IMR-90 (cell line): ENCODE results near the gene RAC2. TPM values are rescaled to one million over a fixed set of nuclear protein-coding genes. Genes with fewer than 3 reads are reported as not detected.
A peak's percentile ranks its signal among the peaks of the same experiment; 100 is the strongest.

Experiments
- ATAC-seq: fragments of 200-7000 bp; cut with Tn5 transposase; 2 replicates; pipeline ENCODE4 v1.9.1; 2020; ENCODE audit warnings: low read depth, mild to moderate bottlenecking, moderate library complexity
- BruUV-seq: library from RNA; stranded (reverse); fragments of 400-500 nt; replicated peaks from 2 replicates; lab custom pipeline; 2021; lab: Mats Ljungman, UMichigan
- CTCF ChIA-PET: fragments of 300-600 bp; formaldehyde crosslinking; extraction: SDS; loops from one replicate; lab custom pipeline; 2021; ENCODE audit warnings: antibody characterized with exemption; lab: Yijun Ruan, JAX
- POLR2A ChIA-PET: fragments of 300-600 bp; sonication (Branson Sonifier 250); formaldehyde crosslinking; loops from one replicate; lab custom pipeline; 2022; ENCODE audit warnings: antibody characterized with exemption; ENCODE audit not compliant: unreplicated experiment; lab: Charles Lee
- DNase-seq: peaks from one replicate; pipeline ENCODE4 v3.0.0; 2013
- H2AFZ ChIP-seq: replicated peaks from 2 replicates; pipeline ENCODE3; 2013; ENCODE audit warnings: low read length, mild to moderate bottlenecking; ENCODE audit not compliant: poor library complexity
- H2AK5ac ChIP-seq: 2 replicates; pipeline ENCODE4 v1.6.1; 2013; ENCODE audit warnings: low read depth, low read length, inconsistent platforms
- H2AK9ac ChIP-seq: replicated peaks from 2 replicates; pipeline ENCODE3; 2013; ENCODE audit warnings: mild to moderate bottlenecking, low read depth, low read length, moderate library complexity; ENCODE audit not compliant: poor library complexity
- H2BK120ac ChIP-seq: 2 replicates; pipeline ENCODE4 v1.6.1; 2013; ENCODE audit warnings: low read depth, low read length, inconsistent platforms
- H2BK15ac ChIP-seq: 3 replicates; pipeline ENCODE4 v1.6.1; 2013; ENCODE audit warnings: low read depth, low read length, inconsistent platforms
- H2BK20ac ChIP-seq: 2 replicates; pipeline ENCODE4 v1.6.1; 2013; ENCODE audit warnings: low read depth, mild to moderate bottlenecking, inconsistent platforms, low read length, moderate library complexity
- H2BK5ac ChIP-seq: 2 replicates; pipeline ENCODE4 v1.6.1; 2013; ENCODE audit warnings: mild to moderate bottlenecking, low read depth, low read length, inconsistent platforms; ENCODE audit not compliant: poor library complexity, severe bottlenecking
- H3K14ac ChIP-seq: replicated peaks from 2 replicates; pipeline ENCODE4 v1.6.1; 2013; ENCODE audit warnings: low read depth, low read length, inconsistent platforms
- H3K18ac ChIP-seq: 2 replicates; pipeline ENCODE4 v1.6.1; 2013; ENCODE audit warnings: low read depth, low read length, control low read depth
- H3K23ac ChIP-seq: 2 replicates; pipeline ENCODE4 v1.6.1; 2013; ENCODE audit warnings: low read depth, low read length, inconsistent platforms
- H3K27ac ChIP-seq: 2 replicates; pipeline ENCODE4 v1.5.1; 2013; ENCODE audit warnings: mild to moderate bottlenecking, control low read depth, low read length; ENCODE audit not compliant: insufficient read depth
- H3K27me3 ChIP-seq: 2 replicates; pipeline ENCODE4 v1.6.1; 2013; ENCODE audit warnings: low read length; ENCODE audit not compliant: control insufficient read depth, insufficient read depth
- H3K36me3 ChIP-seq: 2 replicates; pipeline ENCODE4 v1.6.1; 2013; ENCODE audit warnings: low read length, mixed read lengths; ENCODE audit not compliant: control insufficient read depth, insufficient read depth
- H3K4ac ChIP-seq: 2 replicates; pipeline ENCODE4 v1.6.1; 2013; ENCODE audit warnings: low read depth, low read length, inconsistent platforms
- H3K4me1 ChIP-seq: 2 replicates; pipeline ENCODE4 v1.6.1; 2013; ENCODE audit warnings: low read length, mixed read lengths; ENCODE audit not compliant: control insufficient read depth, insufficient read depth
- H3K4me2 ChIP-seq: 2 replicates; pipeline ENCODE4 v1.6.1; 2013; ENCODE audit warnings: low read depth, mild to moderate bottlenecking, control low read depth, low read length, moderate library complexity
- H3K4me3 ChIP-seq: 2 replicates; pipeline ENCODE4 v1.5.1; 2013; ENCODE audit warnings: low read depth, mild to moderate bottlenecking, control low read depth, low read length, moderate library complexity; ENCODE audit not compliant: insufficient read depth
- H3K56ac ChIP-seq: 2 replicates; pipeline ENCODE4 v1.6.1; 2013; ENCODE audit warnings: low read length, inconsistent platforms; ENCODE audit not compliant: insufficient read depth; ENCODE audit errors: extremely low read depth
- H3K79me1 ChIP-seq, 2 experiments: 2 replicates each; pipeline ENCODE4 v1.6.1; 2013; ENCODE audit warnings: low read length in 2 of 2, inconsistent platforms in 1 of 2, low read depth in 1 of 2
- H3K9ac ChIP-seq: 2 replicates; pipeline ENCODE4 v1.6.1; 2013; ENCODE audit warnings: low read depth, low read length, control low read depth
- H3K9me1 ChIP-seq: 2 replicates; pipeline ENCODE4 v1.6.1; 2013; ENCODE audit warnings: low read length, inconsistent platforms; ENCODE audit not compliant: insufficient read depth
- H3K9me3 ChIP-seq: 2 replicates; pipeline ENCODE4 v1.6.1; 2013; ENCODE audit warnings: low read length; ENCODE audit not compliant: control insufficient read depth, insufficient read depth
- H4K20me1 ChIP-seq: 2 replicates; pipeline ENCODE4 v1.6.1; 2013; ENCODE audit warnings: low read length, inconsistent platforms; ENCODE audit not compliant: insufficient read depth
- H4K5ac ChIP-seq: 2 replicates; pipeline ENCODE4 v1.6.1; 2013; ENCODE audit warnings: mild to moderate bottlenecking, low read depth, low read length, control low read depth
- H4K8ac ChIP-seq, 2 experiments: 2 replicates each; pipeline ENCODE4 v1.6.1; 2013; ENCODE audit warnings: low read depth in 2 of 2, low read length in 2 of 2, control low read depth in 1 of 2, inconsistent platforms in 1 of 2
- H4K91ac ChIP-seq: 2 replicates; pipeline ENCODE4 v1.6.1; 2013; ENCODE audit warnings: low read depth, low read length, inconsistent platforms; ENCODE audit not compliant: insufficient read depth
- BHLHE40 ChIP-seq: fragments of 150-350 bp; IDR thresholded peaks from 2 replicates; pipeline ENCODE4 v1.6.1; 2016; ENCODE audit warnings: mild to moderate bottlenecking, low read depth, low read length
- CEBPB ChIP-seq: IDR thresholded peaks from 2 replicates; pipeline ENCODE4 v1.6.1; 2012; ENCODE audit warnings: low read depth, low read length, improper control_type of control experiment
- CHD1 ChIP-seq: IDR thresholded peaks from 2 replicates; pipeline ENCODE4 v1.6.1; 2012; ENCODE audit warnings: low read depth, low read length, improper control_type of control experiment
- FOS ChIP-seq: fragments of 150-350 bp; IDR thresholded peaks from 2 replicates; pipeline ENCODE4 v1.6.1; 2016; ENCODE audit warnings: low read depth, low read length
- MAFK ChIP-seq: IDR thresholded peaks from 2 replicates; pipeline ENCODE4 v1.6.1; 2012; ENCODE audit warnings: low read depth, low read length, improper control_type of control experiment
- MAZ ChIP-seq: IDR thresholded peaks from 2 replicates; pipeline ENCODE4 v1.6.1; 2012; ENCODE audit warnings: low read depth, mild to moderate bottlenecking, low read length, improper control_type of control experiment, moderate library complexity, borderline replicate concordance
- MXI1 ChIP-seq: IDR thresholded peaks from 2 replicates; pipeline ENCODE4 v1.6.1; 2012; ENCODE audit warnings: low read depth, mild to moderate bottlenecking, low read length, moderate library complexity, borderline replicate concordance
- NFE2L2 ChIP-seq: fragments of 150-350 bp; IDR thresholded peaks from 2 replicates; pipeline ENCODE4 v1.6.1; 2016; ENCODE audit warnings: low read depth, mild to moderate bottlenecking, low read length
- POLR2A ChIP-seq: IDR thresholded peaks from 2 replicates; pipeline ENCODE4 v1.6.1; 2012; ENCODE audit warnings: mild to moderate bottlenecking, low read depth, low read length
- RAD21 ChIP-seq: IDR thresholded peaks from 2 replicates; pipeline ENCODE4 v1.6.1; 2012; ENCODE audit warnings: low read length, improper control_type of control experiment
- RCOR1 ChIP-seq: IDR thresholded peaks from 2 replicates; pipeline ENCODE4 v1.6.1; 2012; ENCODE audit warnings: mild to moderate bottlenecking, low read length, improper control_type of control experiment; ENCODE audit not compliant: insufficient replicate concordance
- RFX5 ChIP-seq: IDR thresholded peaks from 2 replicates; pipeline ENCODE4 v1.8.0; 2012; ENCODE audit warnings: low read depth, mild to moderate bottlenecking, low read length, moderate library complexity
- SMC3 ChIP-seq: fragments of 150-350 bp; IDR thresholded peaks from 2 replicates; pipeline ENCODE4 v1.6.1; 2016; ENCODE audit warnings: low read depth, mild to moderate bottlenecking, antibody characterized with exemption, low read length, moderate library complexity
- WGBS, 2 experiments: methylation state at CpG; one replicate each; pipeline versions ENCODE4 v1.1.5 to v1.1.7; 2013; ENCODE audit warnings: missing lambda C conversion rate in 2 of 2; ENCODE audit not compliant: insufficient read length in 1 of 2; ENCODE audit errors: extremely low coverage in 2 of 2; 5-methylcytosine and 5-hydroxymethylcytosine counted together
- dilution Hi-C: fragments of 300-500 bp; cut with HindIII; formaldehyde crosslinking; loops from one replicate; pipeline ENCODE4 v1.14.3; 2018; ENCODE audit warnings: low sequenced_read_pairs; ENCODE audit not compliant: unreplicated experiment
- in situ Hi-C: fragments of 300-500 bp; cut with MboI; formaldehyde crosslinking; loops from 3 replicates; pipeline ENCODE4 v1.14.3; 2019; ENCODE audit warnings: low sequenced_read_pairs, inconsistent platforms, mixed read lengths
- intact Hi-C: fragments of 100-400 bp; cut with micrococcal nuclease; formaldehyde crosslinking; loops from 2 replicates; pipeline ENCODE4 v1.10.0; 2022
- polyA plus RNA-seq, 3 experiments: library from polyadenylated mRNA; depleted of rRNA; stranded (reverse); fragments of >200 nt; gene quantifications; 2 replicates each; pipeline ENCODE4 v1.2.3, GENCODE V29; 2012; ENCODE audit warnings: low replicate concordance in 1 of 3
- total RNA-seq: library from RNA; depleted of rRNA; stranded (reverse); fragments of >200 nt; gene quantifications from 2 replicates; pipeline ENCODE4 v1.2.3, GENCODE V29; 2012
- TF ChIP-seq, protein P1 (sequence below): fragments of 150-350 bp; IDR thresholded peaks from 2 replicates; pipeline ENCODE4 v1.6.1; 2017; ENCODE audit warnings: mild to moderate bottlenecking, antibody characterized with exemption, low read length, low read depth
- TF ChIP-seq, protein P2 (sequence below): fragments of 150-350 bp; IDR thresholded peaks from 2 replicates; pipeline ENCODE4 v1.6.1; 2016; ENCODE audit warnings: low read depth, mild to moderate bottlenecking, low read length, moderate library complexity, borderline replicate concordance
- TF ChIP-seq, protein P3 (sequence below): conservative IDR thresholded peaks from 2 replicates; pipeline ENCODE4 v1.5.1; 2012; ENCODE audit warnings: mild to moderate bottlenecking, low read depth, low read length, improper control_type of control experiment

Gene RAC2
- total and polyA plus RNA-seq, 2 of the 4 experiments (the other 2 are of a cell fraction): 10.0 to 72.3 TPM

DNA sequence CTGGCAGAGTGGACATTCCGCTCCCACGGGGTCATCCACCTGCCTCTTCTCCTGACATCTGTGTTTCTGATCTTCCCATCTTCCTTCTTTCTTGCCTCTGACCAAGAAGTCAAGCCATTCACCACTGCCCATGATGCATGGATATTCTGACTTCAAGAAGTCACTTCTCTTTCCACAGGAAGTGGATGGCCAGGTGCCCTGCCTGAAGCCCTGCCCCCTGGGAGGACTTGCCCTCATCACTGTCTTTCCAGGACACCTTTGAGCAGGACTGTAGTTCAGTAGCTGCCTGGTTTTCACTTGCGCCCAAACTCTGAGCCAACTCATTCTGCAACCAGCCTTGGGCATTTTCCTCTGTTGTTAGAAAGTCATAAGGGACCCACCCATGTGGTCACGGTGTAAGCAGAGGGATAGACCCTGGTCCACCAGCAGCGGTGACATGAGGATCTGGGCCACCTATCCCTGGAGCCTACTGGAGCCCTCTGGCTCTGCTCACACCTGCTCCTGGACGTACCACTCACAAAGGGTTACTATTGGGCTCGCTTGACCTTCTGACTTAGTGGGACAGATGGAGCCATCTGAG, 45.2 kb upstream of the RAC2 start:
- H4K91ac ChIP-seq: no peak overlapping the region

More for the DNA sequence above, 45.2 kb upstream of the RAC2 start:
- ChIA-PET POLR2A (no interaction called here), CTCF (no interaction called here)
- no peak overlapping the region for H3K56ac ChIP-seq
- H2BK5ac ChIP-seq: no peak overlapping the region
- TF ChIP-seq MXI1: no peak
- TF ChIP-seq BHLHE40: no peak
- no peak for TF ChIP-seq RAD21
- TF ChIP-seq CHD1: no peak
- no peak for TF ChIP-seq CEBPB
- TF ChIP-seq MAZ: no peak
- TF ChIP-seq SMC3: no peak
- TF ChIP-seq POLR2A: no peak
- no peak for TF ChIP-seq RFX5
- TF ChIP-seq, protein P1, sequence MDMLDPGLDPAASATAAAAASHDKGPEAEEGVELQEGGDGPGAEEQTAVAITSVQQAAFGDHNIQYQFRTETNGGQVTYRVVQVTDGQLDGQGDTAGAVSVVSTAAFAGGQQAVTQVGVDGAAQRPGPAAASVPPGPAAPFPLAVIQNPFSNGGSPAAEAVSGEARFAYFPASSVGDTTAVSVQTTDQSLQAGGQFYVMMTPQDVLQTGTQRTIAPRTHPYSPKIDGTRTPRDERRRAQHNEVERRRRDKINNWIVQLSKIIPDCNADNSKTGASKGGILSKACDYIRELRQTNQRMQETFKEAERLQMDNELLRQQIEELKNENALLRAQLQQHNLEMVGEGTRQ: no peak
- no peak for TF ChIP-seq RCOR1
- TF ChIP-seq, protein P2, sequence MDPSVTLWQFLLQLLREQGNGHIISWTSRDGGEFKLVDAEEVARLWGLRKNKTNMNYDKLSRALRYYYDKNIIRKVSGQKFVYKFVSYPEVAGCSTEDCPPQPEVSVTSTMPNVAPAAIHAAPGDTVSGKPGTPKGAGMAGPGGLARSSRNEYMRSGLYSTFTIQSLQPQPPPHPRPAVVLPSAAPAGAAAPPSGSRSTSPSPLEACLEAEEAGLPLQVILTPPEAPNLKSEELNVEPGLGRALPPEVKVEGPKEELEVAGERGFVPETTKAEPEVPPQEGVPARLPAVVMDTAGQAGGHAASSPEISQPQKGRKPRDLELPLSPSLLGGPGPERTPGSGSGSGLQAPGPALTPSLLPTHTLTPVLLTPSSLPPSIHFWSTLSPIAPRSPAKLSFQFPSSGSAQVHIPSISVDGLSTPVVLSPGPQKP: no peak
- TF ChIP-seq, protein P3, sequence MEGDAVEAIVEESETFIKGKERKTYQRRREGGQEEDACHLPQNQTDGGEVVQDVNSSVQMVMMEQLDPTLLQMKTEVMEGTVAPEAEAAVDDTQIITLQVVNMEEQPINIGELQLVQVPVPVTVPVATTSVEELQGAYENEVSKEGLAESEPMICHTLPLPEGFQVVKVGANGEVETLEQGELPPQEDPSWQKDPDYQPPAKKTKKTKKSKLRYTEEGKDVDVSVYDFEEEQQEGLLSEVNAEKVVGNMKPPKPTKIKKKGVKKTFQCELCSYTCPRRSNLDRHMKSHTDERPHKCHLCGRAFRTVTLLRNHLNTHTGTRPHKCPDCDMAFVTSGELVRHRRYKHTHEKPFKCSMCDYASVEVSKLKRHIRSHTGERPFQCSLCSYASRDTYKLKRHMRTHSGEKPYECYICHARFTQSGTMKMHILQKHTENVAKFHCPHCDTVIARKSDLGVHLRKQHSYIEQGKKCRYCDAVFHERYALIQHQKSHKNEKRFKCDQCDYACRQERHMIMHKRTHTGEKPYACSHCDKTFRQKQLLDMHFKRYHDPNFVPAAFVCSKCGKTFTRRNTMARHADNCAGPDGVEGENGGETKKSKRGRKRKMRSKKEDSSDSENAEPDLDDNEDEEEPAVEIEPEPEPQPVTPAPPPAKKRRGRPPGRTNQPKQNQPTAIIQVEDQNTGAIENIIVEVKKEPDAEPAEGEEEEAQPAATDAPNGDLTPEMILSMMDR: no peak
- no peak for TF ChIP-seq FOS
- TF ChIP-seq NFE2L2: no peak
- no peak for TF ChIP-seq MAFK
- 91% methylated on average over 4 of the region's 7 CpGs; no CpG with 5 or more reads in 1 of the 2 experiments for WGBS, 2 experiments
- no peaks in the 10 kb centered on the region; the same call in 1 of the 2 replicates for H3K9me1 ChIP-seq
- peak overlapping the region; percentile 71 for H2AK9ac ChIP-seq
- H3K23ac ChIP-seq: no peak overlapping the region
- no peak overlapping the region for H4K8ac ChIP-seq
- intact Hi-C loops: no loop called here
- no peak overlapping the region for H3K4ac ChIP-seq
- H3K36me3 ChIP-seq: no peaks in the 10 kb centered on the region
- H3K9me3 ChIP-seq: peaks cover 3% of the 10 kb centered on the region; the same call in 1 of the 2 replicates
- peak overlapping the region; percentile 29 for H2AFZ ChIP-seq
- no peak overlapping the region for H3K27ac ChIP-seq
- H2BK20ac ChIP-seq: no peak overlapping the region
- no peak overlapping the region for H3K4me2 ChIP-seq
- ATAC-seq (no peak), DNase-seq (no peak)
- dilution Hi-C loops: no loop called here
- no TSS peak for BruUV-seq
- no peaks in the 10 kb centered on the region for H4K20me1 ChIP-seq
- H4K5ac ChIP-seq: no peak overlapping the region
- no peak overlapping the region for H3K18ac ChIP-seq
- no peak overlapping the region for H2BK15ac ChIP-seq
- no peak overlapping the region for H3K4me3 ChIP-seq
- H3K14ac ChIP-seq: no peak overlapping the region
- H3K4me1 ChIP-seq: peaks cover 3% of the 10 kb centered on the region; the same call in 1 of the 2 replicates
- no peaks in the 10 kb centered on the region for H3K79me1 ChIP-seq
- in situ Hi-C loops: no loop called here
- H2BK120ac ChIP-seq: no peak overlapping the region
- no peak overlapping the region for H3K9ac ChIP-seq
- H2AK5ac ChIP-seq: peak overlapping the region; percentile 16; the same call in 1 of the 2 replicates
- H3K27me3 ChIP-seq: peaks cover 16% of the 10 kb centered on the region
